ENCODE measurements around the gene LIG3.
"Not testable (repeated sequence)": the region's sequence is repeated elsewhere in the genome, so short reads cannot be mapped to it uniquely, and the experiment has no call there.

LIG3 gene

DNA sequence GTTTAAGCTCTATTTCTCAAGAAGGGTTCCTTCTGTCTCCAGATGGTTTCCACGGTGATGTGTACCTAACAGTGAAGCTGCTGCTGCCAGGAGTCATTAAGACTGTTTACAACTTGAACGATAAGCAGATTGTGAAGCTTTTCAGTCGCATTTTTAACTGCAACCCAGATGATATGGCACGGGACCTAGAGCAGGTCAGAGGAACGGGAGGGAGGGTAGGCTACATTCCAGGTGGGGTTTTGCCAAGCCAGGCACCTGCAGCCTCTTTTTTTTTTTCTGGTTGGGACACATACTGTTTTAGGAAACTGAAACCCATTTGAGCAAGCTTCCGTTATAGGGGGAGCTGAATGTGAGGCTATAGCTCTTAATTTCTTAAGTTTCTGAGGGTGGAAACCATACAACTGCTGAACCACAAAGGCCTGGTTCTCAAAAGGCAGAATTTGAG is 10.6 kb downstream of the LIG3 start:
- peaks cover 19% of the 10 kb centered on the region for H3K4me1 Mint-ChIP-seq (ENCODE audit: low read depth)

DNA sequence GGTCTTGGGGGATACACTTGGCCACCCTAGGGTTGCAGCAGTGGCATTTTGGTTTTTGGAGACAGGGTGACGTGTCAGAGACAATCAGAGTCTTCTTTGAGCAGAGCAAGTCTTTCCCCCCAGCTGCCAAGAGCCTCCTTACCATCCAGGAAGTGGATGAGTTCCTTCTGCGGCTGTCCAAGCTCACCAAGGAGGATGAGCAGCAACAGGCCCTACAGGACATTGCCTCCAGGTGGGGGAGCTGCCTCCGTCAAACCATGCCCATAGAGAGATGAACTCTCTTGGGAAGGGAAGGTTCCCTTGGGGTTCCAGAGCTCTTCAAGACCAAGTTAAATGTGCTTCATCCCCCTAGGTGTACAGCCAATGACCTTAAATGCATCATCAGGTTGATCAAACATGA is 11.3 kb downstream of the LIG3 start:
- Mint-ChIP-seq H3K36me3 (ENCODE audit: low read depth) (peaks cover 44% of the 10 kb centered on the region), H3K27ac (no peak overlapping the region), H3K4me3 (no peak overlapping the region), H3K9me3 (no peaks in the 10 kb centered on the region), H3K27me3 (ENCODE audit: low read depth) (no peaks in the 10 kb centered on the region), H3K4me1 (ENCODE audit: low read depth) (peaks cover 19% of the 10 kb centered on the region)

More for the DNA sequence above, 10.6 kb downstream of the LIG3 start:
- Mint-ChIP-seq H3K27me3 (ENCODE audit: low read depth) (no peaks in the 10 kb centered on the region), H3K36me3 (ENCODE audit: low read depth) (peaks cover 48% of the 10 kb centered on the region), H3K27ac (no peak overlapping the region), H3K9me3 (no peaks in the 10 kb centered on the region), H3K4me3 (no peak overlapping the region)

- no peaks in the 10 kb centered on the region for H3K27me3 Mint-ChIP-seq (ENCODE audit: low read depth)
- peaks cover 39% of the 10 kb centered on the region for H3K36me3 Mint-ChIP-seq (ENCODE audit: low read depth)
- H3K9me3 Mint-ChIP-seq, result no peaks in the 10 kb centered on the region
- H3K4me1 Mint-ChIP-seq (ENCODE audit: low read depth), result peaks cover 20% of the 10 kb centered on the region
- H3K27ac Mint-ChIP-seq, result no peak overlapping the region
- H3K4me3 Mint-ChIP-seq, result no peak overlapping the region
Measured at GRCh38 chr17:34993031-34993430, 12.7 kb downstream of the LIG3 start.

- peaks cover 28% of the 10 kb centered on the region for H3K36me3 Mint-ChIP-seq (ENCODE audit: low read depth)
- no peak overlapping the region for H3K27ac Mint-ChIP-seq
- H3K9me3 Mint-ChIP-seq, result no peaks in the 10 kb centered on the region
- H3K4me3 Mint-ChIP-seq, result no peak overlapping the region
- no peaks in the 10 kb centered on the region for H3K27me3 Mint-ChIP-seq (ENCODE audit: low read depth)
- peaks cover 17% of the 10 kb centered on the region for H3K4me1 Mint-ChIP-seq (ENCODE audit: low read depth)
Measured at GRCh38 chr17:34996422-34997285, 16.3 kb downstream of the LIG3 start.

GRCh38 chr17:34997355-34997862 is 17.1 kb downstream of the LIG3 start:
- peaks cover 16% of the 10 kb centered on the region for H3K4me1 Mint-ChIP-seq (ENCODE audit: low read depth)
- no peak overlapping the region for H3K4me3 Mint-ChIP-seq
- peaks cover 27% of the 10 kb centered on the region for H3K36me3 Mint-ChIP-seq (ENCODE audit: low read depth)
- no peaks in the 10 kb centered on the region for H3K27me3 Mint-ChIP-seq (ENCODE audit: low read depth)
- H3K9me3 Mint-ChIP-seq, result no peaks in the 10 kb centered on the region
- H3K27ac Mint-ChIP-seq, result no peak overlapping the region

- Mint-ChIP-seq H3K4me3 (no peak overlapping the region), H3K27ac (peak overlapping the region; percentile 69), H3K36me3 (ENCODE audit: low read depth) (peaks cover 27% of the 10 kb centered on the region), H3K4me1 (ENCODE audit: low read depth) (peaks cover 9% of the 10 kb centered on the region), H3K9me3 (no peaks in the 10 kb centered on the region), H3K27me3 (ENCODE audit: low read depth) (no peaks in the 10 kb centered on the region)
Measured at GRCh38 chr17:34998205-34998604, 17.9 kb downstream of the LIG3 start.

GRCh38 chr17:34999456-34999855 is 19.1 kb downstream of the LIG3 start:
- H3K4me3 Mint-ChIP-seq, result no peak overlapping the region
- H3K36me3 Mint-ChIP-seq (ENCODE audit: low read depth), result peaks cover 31% of the 10 kb centered on the region
- peak overlapping the region; percentile 14 for H3K27ac Mint-ChIP-seq
- H3K4me1 Mint-ChIP-seq (ENCODE audit: low read depth), result peaks cover 8% of the 10 kb centered on the region
- H3K27me3 Mint-ChIP-seq (ENCODE audit: low read depth), result no peaks in the 10 kb centered on the region
- H3K9me3 Mint-ChIP-seq, result no peaks in the 10 kb centered on the region

GRCh38 chr17:35000965-35001364 is 20.7 kb downstream of the LIG3 start:
- H3K9me3 Mint-ChIP-seq; H3K4me3 Mint-ChIP-seq; H3K27me3 Mint-ChIP-seq (ENCODE audit: low read depth); H3K27ac Mint-ChIP-seq: not testable (repeated sequence)
- Mint-ChIP-seq H3K36me3 (ENCODE audit: low read depth) (peaks cover 40% of the 10 kb centered on the region), H3K4me1 (ENCODE audit: low read depth) (peaks cover 10% of the 10 kb centered on the region)

DNA sequence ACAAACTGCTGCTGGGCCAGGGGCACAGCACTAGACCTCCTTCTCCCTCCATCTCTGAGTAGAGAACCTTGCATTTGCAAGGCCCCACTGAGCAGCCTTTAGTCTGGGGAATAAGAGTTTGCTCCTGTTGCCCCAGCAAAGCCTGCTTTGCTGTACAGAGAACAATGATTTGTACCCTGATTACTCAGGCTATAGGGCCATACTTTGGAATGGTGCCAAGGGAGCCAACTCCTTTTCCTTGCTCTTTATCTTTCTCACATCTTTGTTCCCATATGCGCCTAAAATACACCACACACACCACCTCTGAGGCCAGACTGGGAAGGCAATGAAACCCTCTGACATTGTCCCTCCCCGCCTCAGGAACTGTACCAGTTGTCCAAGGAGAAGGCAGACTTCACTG is 21.2 kb downstream of the LIG3 start:
- peaks cover 38% of the 10 kb centered on the region for H3K36me3 Mint-ChIP-seq (ENCODE audit: low read depth)
- H3K27ac Mint-ChIP-seq, result no peak overlapping the region
- H3K4me1 Mint-ChIP-seq (ENCODE audit: low read depth), result peaks cover 10% of the 10 kb centered on the region
- no peak overlapping the region for H3K4me3 Mint-ChIP-seq
- H3K27me3 Mint-ChIP-seq (ENCODE audit: low read depth), result no peaks in the 10 kb centered on the region
- no peaks in the 10 kb centered on the region for H3K9me3 Mint-ChIP-seq

DNA sequence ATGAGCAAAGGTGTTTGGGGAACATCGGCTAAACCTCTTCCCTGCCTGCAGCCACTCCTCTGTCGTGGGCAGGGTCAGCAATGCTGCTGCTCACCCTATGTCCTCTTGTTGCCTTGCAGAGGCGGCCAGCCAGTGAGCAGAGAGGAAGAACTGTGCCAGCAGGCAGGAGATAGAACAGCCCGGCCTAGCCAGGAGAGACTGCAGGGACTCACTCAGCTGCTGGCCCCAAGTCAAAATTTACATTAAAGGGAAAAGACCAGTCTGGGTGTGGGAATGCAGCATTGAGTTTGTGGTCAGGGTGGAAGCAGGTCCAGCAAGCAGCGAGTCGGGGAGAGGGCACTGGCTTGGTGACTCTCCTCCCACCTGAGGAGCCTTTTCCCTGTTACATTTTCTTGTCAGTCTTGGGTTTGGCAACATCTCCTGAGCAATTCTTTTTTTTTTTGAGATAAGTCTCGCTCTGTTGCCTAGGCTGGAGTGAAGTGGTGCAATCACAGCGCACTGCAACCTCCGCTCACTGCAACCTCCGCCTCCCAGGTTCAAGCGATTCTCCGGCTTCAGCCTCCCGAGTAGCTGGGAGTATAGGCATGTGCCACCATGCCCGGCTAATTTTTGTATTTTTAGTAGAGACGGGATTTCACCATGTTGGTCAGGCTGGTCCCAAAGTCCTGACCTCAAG is 22.7 kb downstream of the LIG3 start:
- peaks cover 10% of the 10 kb centered on the region for H3K4me1 Mint-ChIP-seq (ENCODE audit: low read depth)

GRCh38 chr17:35003778-35004177 is 23.5 kb downstream of the LIG3 start:
- Mint-ChIP-seq H3K4me3 (no peak overlapping the region), H3K4me1 (ENCODE audit: low read depth) (peaks cover 5% of the 10 kb centered on the region), H3K36me3 (ENCODE audit: low read depth) (peaks cover 41% of the 10 kb centered on the region), H3K27ac (no peak overlapping the region), H3K9me3 (no peaks in the 10 kb centered on the region), H3K27me3 (ENCODE audit: low read depth) (no peaks in the 10 kb centered on the region)

More for the DNA sequence above, 22.7 kb downstream of the LIG3 start:
- Mint-ChIP-seq H3K27me3 (ENCODE audit: low read depth) (no peaks in the 10 kb centered on the region), H3K4me3 (no peak overlapping the region), H3K27ac (peak overlapping the region; percentile 26), H3K36me3 (ENCODE audit: low read depth) (peaks cover 43% of the 10 kb centered on the region), H3K9me3 (no peaks in the 10 kb centered on the region)

DNA sequence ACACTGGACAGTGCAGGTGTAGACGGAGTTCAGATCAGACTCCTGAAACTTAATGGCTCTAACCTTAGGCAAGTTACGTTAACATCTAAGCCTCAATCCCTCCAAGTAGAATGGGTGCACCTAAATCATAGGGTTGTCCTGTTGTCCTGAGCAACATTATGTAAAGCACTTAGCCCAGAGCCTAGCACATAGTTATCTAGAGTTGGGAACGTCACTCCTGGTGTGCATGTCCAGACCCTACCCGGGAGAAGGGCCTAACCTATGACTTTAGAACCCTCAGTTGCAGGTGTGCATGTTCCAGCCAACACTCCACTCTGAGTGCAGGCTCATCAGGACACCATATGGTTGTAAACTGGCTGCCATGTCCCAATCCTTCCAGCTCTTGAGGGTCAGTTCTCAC is 26.0 kb downstream of the LIG3 start:
- no peaks in the 10 kb centered on the region for H3K9me3 Mint-ChIP-seq
- H3K4me1 Mint-ChIP-seq (ENCODE audit: low read depth), result peaks cover 4% of the 10 kb centered on the region
- H3K27ac Mint-ChIP-seq, result no peak overlapping the region
- no peaks in the 10 kb centered on the region for H3K27me3 Mint-ChIP-seq (ENCODE audit: low read depth)
- peaks cover 52% of the 10 kb centered on the region for H3K36me3 Mint-ChIP-seq (ENCODE audit: low read depth)
- H3K4me3 Mint-ChIP-seq, result no peak overlapping the region

DNA sequence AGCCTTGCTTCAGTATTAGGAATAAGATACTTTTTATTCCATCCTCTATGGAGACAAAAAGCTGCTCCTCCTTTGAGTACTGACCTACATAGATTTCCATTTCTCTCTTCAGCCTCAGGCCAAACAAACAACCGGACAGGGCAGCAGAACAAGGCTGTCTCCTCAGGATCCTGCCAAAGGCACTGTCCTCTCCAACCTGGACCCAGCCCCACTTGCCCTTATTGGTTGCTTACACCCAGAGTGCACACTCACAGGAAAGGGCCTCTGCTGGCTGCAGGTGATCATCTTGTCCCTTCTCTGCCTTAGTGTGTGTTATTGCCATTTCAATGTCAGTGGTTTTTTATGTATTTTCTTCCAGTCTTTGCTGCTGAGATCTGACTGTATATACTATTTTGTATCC is 26.6 kb downstream of the LIG3 start:
- H3K4me1 Mint-ChIP-seq (ENCODE audit: low read depth), result peaks cover 2% of the 10 kb centered on the region
- H3K36me3 Mint-ChIP-seq (ENCODE audit: low read depth), result peaks cover 54% of the 10 kb centered on the region
- no peak overlapping the region for H3K27ac Mint-ChIP-seq

DNA sequence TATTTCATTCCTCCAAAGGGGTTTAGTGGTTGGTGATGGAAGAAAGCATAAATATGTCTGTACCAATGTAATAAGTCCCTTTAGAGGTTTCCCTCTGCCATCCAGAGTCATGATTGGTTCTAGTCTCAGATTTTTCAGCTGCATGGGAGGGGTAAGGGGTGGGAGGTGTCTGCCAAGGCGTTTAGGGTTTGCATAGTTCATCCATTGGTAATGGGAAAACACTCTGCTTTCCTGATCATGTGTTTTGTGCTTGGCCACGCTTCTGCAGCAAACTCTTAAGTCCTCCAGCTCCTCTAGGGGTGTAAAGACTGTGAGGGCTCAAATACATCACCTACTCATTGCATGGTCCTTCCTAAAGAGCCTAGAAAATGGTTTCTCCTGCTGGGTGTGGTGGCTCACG is 29.8 kb downstream of the LIG3 start:
- Mint-ChIP-seq H3K27ac (no peak overlapping the region), H3K4me1 (ENCODE audit: low read depth) (peaks cover 2% of the 10 kb centered on the region), H3K27me3 (ENCODE audit: low read depth) (no peaks in the 10 kb centered on the region), H3K36me3 (ENCODE audit: low read depth) (peaks cover 50% of the 10 kb centered on the region), H3K4me3 (no peak overlapping the region), H3K9me3 (no peaks in the 10 kb centered on the region)

More for the DNA sequence above, 26.6 kb downstream of the LIG3 start:
- no peaks in the 10 kb centered on the region for H3K9me3 Mint-ChIP-seq
- H3K27me3 Mint-ChIP-seq (ENCODE audit: low read depth), result no peaks in the 10 kb centered on the region
- H3K4me3 Mint-ChIP-seq, result no peak overlapping the region

Data from T-helper 1 cell treated with Interleukin-12 subunit alpha and Interleukin-12 subunit beta and Interleukin-4 antibody, amounts not matched to agents 30 μg/mL and 1 μg/mL, for 36 hours (primary cell).